ENCODE data around the gene SYNGR1. TPM values are rescaled to one million over a fixed set of nuclear protein-coding genes. Genes with fewer than 3 reads are reported as not detected.

The SYNGR1 gene
- total and polyA plus RNA-seq, 2 experiments from 2014 or later = 30.9 to 37.0 TPM

DNA sequence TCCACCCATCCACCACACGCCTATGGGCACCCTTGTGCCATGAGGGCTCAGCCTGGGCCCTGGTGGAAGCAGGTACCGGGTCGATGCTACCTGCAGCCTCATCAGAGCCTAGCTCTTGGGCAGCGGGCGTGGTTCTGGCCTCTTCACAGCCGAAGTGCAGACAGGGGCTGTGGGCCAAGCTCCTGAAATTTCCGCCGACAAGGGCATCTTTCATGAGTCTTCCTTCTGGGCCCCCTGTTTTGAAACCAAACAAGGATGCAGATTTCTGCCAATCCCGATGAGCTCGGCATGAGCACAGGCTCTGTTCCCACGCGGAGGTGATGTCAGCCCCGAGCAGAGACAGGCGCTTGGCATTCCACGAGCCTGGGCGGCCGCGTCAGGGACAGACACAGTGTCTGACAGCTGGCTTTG, 84.5 kb downstream of the SYNGR1 start:
- Mint-ChIP-seq H3K9me3 (no peaks in the 10 kb centered on the region), H3K36me3 (ENCODE audit: low read depth) (peaks cover 11% of the 10 kb centered on the region; the same call in 2 of the 3 replicates), H3K27ac (no peak overlapping the region), H3K27me3 (ENCODE audit: insufficient read depth, low read depth, poor library complexity) (peaks cover 15% of the 10 kb centered on the region), H3K4me3 (no peak overlapping the region), H3K4me1 (peaks cover 25% of the 10 kb centered on the region)
- Histone ChIP-seq H3K4me3 (no peak overlapping the region), H4K20me1 (replicated peaks; ENCODE audit: insufficient read depth) (no peaks in the 10 kb centered on the region), H3K9me2 (ENCODE audit: insufficient read depth) (no peaks in the 10 kb centered on the region), H3K4me2 (no peak overlapping the region), H3K79me2 (replicated peaks; ENCODE audit: insufficient read depth) (no peaks in the 10 kb centered on the region), H3F3A (replicated peaks; ENCODE audit: low read depth) (0 out of 2 replicates have a peak, but pooled peaks cover 8% of the 10 kb centered on the region), H3K36me3 (ENCODE audit: insufficient read depth) (no peaks in the 10 kb centered on the region), H3K27me3 (ENCODE audit: insufficient read depth) (no peaks in the 10 kb centered on the region), H3K27ac (ENCODE audit: low read depth) (no peak overlapping the region), H2AFZ (no peak overlapping the region), H3K4me1 (ENCODE audit: insufficient read depth) (peaks cover 19% of the 10 kb centered on the region)
- TF ChIP-seq, protein P1, sequence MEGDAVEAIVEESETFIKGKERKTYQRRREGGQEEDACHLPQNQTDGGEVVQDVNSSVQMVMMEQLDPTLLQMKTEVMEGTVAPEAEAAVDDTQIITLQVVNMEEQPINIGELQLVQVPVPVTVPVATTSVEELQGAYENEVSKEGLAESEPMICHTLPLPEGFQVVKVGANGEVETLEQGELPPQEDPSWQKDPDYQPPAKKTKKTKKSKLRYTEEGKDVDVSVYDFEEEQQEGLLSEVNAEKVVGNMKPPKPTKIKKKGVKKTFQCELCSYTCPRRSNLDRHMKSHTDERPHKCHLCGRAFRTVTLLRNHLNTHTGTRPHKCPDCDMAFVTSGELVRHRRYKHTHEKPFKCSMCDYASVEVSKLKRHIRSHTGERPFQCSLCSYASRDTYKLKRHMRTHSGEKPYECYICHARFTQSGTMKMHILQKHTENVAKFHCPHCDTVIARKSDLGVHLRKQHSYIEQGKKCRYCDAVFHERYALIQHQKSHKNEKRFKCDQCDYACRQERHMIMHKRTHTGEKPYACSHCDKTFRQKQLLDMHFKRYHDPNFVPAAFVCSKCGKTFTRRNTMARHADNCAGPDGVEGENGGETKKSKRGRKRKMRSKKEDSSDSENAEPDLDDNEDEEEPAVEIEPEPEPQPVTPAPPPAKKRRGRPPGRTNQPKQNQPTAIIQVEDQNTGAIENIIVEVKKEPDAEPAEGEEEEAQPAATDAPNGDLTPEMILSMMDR (conservative IDR thresholded peaks at IDR 0.05; ENCODE audit: low read depth in 2 of 2) = no peak
- TF ChIP-seq EZH2 (IDR thresholded peaks at IDR 0.05; ENCODE audit: low read depth, unreplicated experiment) = no peak
- TF ChIP-seq, protein P2, sequence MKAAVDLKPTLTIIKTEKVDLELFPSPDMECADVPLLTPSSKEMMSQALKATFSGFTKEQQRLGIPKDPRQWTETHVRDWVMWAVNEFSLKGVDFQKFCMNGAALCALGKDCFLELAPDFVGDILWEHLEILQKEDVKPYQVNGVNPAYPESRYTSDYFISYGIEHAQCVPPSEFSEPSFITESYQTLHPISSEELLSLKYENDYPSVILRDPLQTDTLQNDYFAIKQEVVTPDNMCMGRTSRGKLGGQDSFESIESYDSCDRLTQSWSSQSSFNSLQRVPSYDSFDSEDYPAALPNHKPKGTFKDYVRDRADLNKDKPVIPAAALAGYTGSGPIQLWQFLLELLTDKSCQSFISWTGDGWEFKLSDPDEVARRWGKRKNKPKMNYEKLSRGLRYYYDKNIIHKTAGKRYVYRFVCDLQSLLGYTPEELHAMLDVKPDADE (IDR thresholded peaks at IDR 0.05) = no peak
- TF ChIP-seq, protein P3, sequence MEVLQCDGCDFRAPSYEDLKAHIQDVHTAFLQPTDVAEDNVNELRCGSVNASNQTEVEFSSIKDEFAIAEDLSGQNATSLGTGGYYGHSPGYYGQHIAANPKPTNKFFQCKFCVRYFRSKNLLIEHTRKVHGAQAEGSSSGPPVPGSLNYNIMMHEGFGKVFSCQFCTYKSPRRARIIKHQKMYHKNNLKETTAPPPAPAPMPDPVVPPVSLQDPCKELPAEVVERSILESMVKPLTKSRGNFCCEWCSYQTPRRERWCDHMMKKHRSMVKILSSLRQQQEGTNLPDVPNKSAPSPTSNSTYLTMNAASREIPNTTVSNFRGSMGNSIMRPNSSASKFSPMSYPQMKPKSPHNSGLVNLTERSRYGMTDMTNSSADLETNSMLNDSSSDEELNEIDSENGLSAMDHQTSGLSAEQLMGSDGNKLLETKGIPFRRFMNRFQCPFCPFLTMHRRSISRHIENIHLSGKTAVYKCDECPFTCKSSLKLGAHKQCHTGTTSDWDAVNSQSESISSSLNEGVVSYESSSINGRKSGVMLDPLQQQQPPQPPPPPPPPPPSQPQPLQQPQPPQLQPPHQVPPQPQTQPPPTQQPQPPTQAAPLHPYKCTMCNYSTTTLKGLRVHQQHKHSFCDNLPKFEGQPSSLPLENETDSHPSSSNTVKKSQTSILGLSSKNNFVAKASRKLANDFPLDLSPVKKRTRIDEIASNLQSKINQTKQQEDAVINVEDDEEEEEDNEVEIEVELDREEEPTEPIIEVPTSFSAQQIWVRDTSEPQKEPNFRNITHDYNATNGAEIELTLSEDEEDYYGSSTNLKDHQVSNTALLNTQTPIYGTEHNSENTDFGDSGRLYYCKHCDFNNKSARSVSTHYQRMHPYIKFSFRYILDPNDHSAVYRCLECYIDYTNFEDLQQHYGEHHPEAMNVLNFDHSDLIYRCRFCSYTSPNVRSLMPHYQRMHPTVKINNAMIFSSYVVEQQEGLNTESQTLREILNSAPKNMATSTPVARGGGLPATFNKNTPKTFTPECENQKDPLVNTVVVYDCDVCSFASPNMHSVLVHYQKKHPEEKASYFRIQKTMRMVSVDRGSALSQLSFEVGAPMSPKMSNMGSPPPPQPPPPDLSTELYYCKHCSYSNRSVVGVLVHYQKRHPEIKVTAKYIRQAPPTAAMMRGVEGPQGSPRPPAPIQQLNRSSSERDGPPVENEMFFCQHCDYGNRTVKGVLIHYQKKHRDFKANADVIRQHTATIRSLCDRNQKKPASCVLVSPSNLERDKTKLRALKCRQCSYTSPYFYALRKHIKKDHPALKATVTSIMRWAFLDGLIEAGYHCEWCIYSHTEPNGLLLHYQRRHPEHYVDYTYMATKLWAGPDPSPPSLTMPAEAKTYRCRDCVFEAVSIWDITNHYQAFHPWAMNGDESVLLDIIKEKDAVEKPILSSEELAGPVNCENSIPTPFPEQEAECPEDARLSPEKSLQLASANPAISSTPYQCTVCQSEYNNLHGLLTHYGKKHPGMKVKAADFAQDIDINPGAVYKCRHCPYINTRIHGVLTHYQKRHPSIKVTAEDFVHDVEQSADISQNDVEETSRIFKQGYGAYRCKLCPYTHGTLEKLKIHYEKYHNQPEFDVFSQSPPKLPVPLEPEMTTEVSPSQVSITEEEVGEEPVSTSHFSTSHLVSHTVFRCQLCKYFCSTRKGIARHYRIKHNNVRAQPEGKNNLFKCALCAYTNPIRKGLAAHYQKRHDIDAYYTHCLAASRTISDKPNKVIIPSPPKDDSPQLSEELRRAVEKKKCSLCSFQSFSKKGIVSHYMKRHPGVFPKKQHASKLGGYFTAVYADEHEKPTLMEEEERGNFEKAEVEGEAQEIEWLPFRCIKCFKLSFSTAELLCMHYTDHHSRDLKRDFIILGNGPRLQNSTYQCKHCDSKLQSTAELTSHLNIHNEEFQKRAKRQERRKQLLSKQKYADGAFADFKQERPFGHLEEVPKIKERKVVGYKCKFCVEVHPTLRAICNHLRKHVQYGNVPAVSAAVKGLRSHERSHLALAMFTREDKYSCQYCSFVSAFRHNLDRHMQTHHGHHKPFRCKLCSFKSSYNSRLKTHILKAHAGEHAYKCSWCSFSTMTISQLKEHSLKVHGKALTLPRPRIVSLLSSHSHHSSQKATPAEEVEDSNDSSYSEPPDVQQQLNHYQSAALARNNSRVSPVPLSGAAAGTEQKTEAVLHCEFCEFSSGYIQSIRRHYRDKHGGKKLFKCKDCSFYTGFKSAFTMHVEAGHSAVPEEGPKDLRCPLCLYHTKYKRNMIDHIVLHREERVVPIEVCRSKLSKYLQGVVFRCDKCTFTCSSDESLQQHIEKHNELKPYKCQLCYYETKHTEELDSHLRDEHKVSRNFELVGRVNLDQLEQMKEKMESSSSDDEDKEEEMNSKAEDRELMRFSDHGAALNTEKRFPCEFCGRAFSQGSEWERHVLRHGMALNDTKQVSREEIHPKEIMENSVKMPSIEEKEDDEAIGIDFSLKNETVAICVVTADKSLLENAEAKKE (CRISPR knock-in tag; IDR thresholded peaks at IDR 0.05) = no peak
- no peak for TF ChIP-seq STAT1 (IDR thresholded peaks at IDR 0.05; ENCODE audit: unreplicated experiment)
- no peak for TF ChIP-seq ZNF331 (CRISPR knock-in tag; IDR thresholded peaks at IDR 0.05; ENCODE audit: low read depth)
- TF ChIP-seq EZH2phosphoT487 (IDR thresholded peaks at IDR 0.05; ENCODE audit: unreplicated experiment) = no peak
- TF ChIP-seq CREB1 (CRISPR knock-in tag; IDR thresholded peaks at IDR 0.05; ENCODE audit: low read depth) = no peak
- TF ChIP-seq JUNB (IDR thresholded peaks at IDR 0.05; ENCODE audit: unreplicated experiment) = no peak
- no peak for TF ChIP-seq POLR2AphosphoS5 (IDR thresholded peaks at IDR 0.05; ENCODE audit: low read depth)
- DNase-seq (ENCODE audit: low spot score) (no peak), ATAC-seq (no peak)
